Measurements from ENCODE around the gene STMN1. TPM values are rescaled to one million over a fixed set of nuclear protein-coding genes. Genes with fewer than 3 reads are reported as not detected.

Gene STMN1
- total RNA-seq, 2 experiments from 2014 or later, result 487 to 493 TPM

GRCh38 chr1:25899792-25900191 is 6.4 kb downstream of the STMN1 start:
- intact Hi-C loops (cut with micrococcal nuclease), result no loop called here
- H3K9me3 Mint-ChIP-seq, result no peaks in the 10 kb centered on the region
- no peak for DNase-seq
- peaks cover 61% of the 10 kb centered on the region for H3K36me3 Mint-ChIP-seq (ENCODE audit: low read depth)
- no peaks in the 10 kb centered on the region for H3K27me3 Mint-ChIP-seq
- POLR2A ChIA-PET, result interaction anchor here (1.1 to 15.7 kb wide), 3 partner anchors 98 to 227 kb away, joined by 3 to 160 read pairs (median 4); partner anchors contain the start of gene PAFAH2
- H3K4me3 Mint-ChIP-seq, result no peak overlapping the region
- no peak for ATAC-seq
- TF ChIP-seq, protein P1, sequence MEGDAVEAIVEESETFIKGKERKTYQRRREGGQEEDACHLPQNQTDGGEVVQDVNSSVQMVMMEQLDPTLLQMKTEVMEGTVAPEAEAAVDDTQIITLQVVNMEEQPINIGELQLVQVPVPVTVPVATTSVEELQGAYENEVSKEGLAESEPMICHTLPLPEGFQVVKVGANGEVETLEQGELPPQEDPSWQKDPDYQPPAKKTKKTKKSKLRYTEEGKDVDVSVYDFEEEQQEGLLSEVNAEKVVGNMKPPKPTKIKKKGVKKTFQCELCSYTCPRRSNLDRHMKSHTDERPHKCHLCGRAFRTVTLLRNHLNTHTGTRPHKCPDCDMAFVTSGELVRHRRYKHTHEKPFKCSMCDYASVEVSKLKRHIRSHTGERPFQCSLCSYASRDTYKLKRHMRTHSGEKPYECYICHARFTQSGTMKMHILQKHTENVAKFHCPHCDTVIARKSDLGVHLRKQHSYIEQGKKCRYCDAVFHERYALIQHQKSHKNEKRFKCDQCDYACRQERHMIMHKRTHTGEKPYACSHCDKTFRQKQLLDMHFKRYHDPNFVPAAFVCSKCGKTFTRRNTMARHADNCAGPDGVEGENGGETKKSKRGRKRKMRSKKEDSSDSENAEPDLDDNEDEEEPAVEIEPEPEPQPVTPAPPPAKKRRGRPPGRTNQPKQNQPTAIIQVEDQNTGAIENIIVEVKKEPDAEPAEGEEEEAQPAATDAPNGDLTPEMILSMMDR (IDR thresholded peaks at IDR 0.05), result no peak
- CTCF ChIA-PET, result interaction anchor here (1.4 to 20.0 kb wide), 2 partner anchors 16 to 100 kb away, joined by 5 to 417 read pairs; partner anchors contain the start of gene PAFAH2
- no peak overlapping the region for H3K27ac Mint-ChIP-seq
- H3K4me1 Mint-ChIP-seq (ENCODE audit: low read depth), result peaks cover 41% of the 10 kb centered on the region

- POLR2A ChIA-PET, result interaction anchor here (0.6 to 15.7 kb wide), 14 partner anchors 10 to 228 kb away, joined by 3 to 160 read pairs (median 3); partner anchors contain the start of gene PAFAH2
- ATAC-seq, result no peak
- Mint-ChIP-seq H3K4me3 (no peak overlapping the region), H3K9me3 (no peaks in the 10 kb centered on the region), H3K27me3 (no peaks in the 10 kb centered on the region), H3K36me3 (ENCODE audit: low read depth) (peaks cover 49% of the 10 kb centered on the region), H3K27ac (no peak overlapping the region), H3K4me1 (ENCODE audit: low read depth) (peaks cover 30% of the 10 kb centered on the region)
- CTCF ChIA-PET, result interaction anchor here (1.5 to 20.0 kb wide), 2 partner anchors 101 to 112 kb away, joined by 3 to 417 read pairs; partner anchors contain the start of gene PAFAH2
- intact Hi-C loops (cut with micrococcal nuclease), result no loop called here
- TF ChIP-seq, protein P1 (IDR thresholded peaks at IDR 0.05), result no peak
- DNase-seq, result no peak
Measured at GRCh38 chr1:25898223-25899015, 7.8 kb downstream of the STMN1 start.

DNA sequence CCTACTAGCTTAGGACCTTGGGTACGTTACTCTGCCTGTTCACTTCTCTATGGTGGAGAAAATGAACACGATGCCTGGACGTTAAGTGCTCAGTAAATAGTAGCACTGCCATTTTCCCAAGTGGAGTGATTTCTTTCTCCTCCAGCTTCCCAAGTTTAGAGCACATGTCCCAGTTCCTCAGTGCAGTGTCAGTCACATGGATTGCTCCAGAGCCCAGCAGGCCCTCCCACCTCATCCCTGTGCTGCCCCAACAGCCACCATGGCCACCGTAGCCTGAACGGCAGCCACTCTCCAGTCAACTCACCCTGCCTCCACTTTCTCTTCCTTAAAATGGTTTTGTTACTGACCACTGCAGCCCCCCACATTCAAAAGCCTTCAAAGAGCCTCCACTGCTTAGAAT is 8.5 kb downstream of the STMN1 start:
- CTCF ChIA-PET, result interaction anchor here (1.2 to 20.0 kb wide), 5 partner anchors 17 to 112 kb away, joined by 3 to 417 read pairs (median 18); partner anchors contain the start of gene PAFAH2
- H3K27ac Mint-ChIP-seq, result no peak overlapping the region
- H3K9me3 Mint-ChIP-seq, result no peaks in the 10 kb centered on the region
- TF ChIP-seq, protein P1 (IDR thresholded peaks at IDR 0.05), result no peak
- POLR2A ChIA-PET, result interaction anchor here (0.6 to 15.7 kb wide), 10 partner anchors 8 to 194 kb away, joined by 3 to 160 read pairs (median 3); partner anchors contain the start of genes PAFAH2 and STMN1
- peaks cover 44% of the 10 kb centered on the region for H3K36me3 Mint-ChIP-seq (ENCODE audit: low read depth)
- H3K27me3 Mint-ChIP-seq, result no peaks in the 10 kb centered on the region
- DNase-seq (no peak), ATAC-seq (no peak)
- intact Hi-C loops (cut with micrococcal nuclease), result no loop called here
- H3K4me3 Mint-ChIP-seq, result no peak overlapping the region
- H3K4me1 Mint-ChIP-seq (ENCODE audit: low read depth), result peaks cover 25% of the 10 kb centered on the region

DNA sequence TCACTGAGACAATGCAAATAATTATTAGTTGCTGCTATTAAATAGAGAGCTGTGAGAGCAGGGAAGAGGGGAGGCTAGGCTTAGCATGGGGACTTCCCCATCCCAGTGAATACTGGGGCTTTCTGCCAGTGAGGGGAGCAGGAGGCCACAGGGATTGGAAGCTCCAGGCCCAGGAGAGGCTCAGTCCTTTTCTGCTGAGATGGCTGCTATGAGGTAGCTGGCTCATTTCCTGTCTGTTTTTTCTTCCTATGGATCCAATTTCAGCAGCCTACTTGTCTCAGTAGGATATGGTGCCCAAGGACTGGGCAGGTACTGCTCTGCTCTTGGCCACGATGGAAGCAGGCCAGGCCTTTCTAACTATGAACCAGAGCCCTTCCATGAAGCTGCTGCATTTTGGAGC is 10.0 kb downstream of the STMN1 start:
- POLR2A ChIA-PET, result interaction anchor here (0.9 to 15.7 kb wide), 10 partner anchors 9 to 126 kb away, joined by 3 to 160 read pairs (median 4); partner anchors contain the start of genes PAFAH2, PAQR7 and STMN1
- DNase-seq (no peak), ATAC-seq (no peak)
- H3K36me3 Mint-ChIP-seq (ENCODE audit: low read depth), result peaks cover 31% of the 10 kb centered on the region
- H3K27me3 Mint-ChIP-seq, result no peaks in the 10 kb centered on the region
- H3K9me3 Mint-ChIP-seq, result no peaks in the 10 kb centered on the region
- no peak overlapping the region for H3K27ac Mint-ChIP-seq
- TF ChIP-seq, protein P1 (IDR thresholded peaks at IDR 0.05), result no peak
- H3K4me3 Mint-ChIP-seq, result no peak overlapping the region
- peaks cover 24% of the 10 kb centered on the region for H3K4me1 Mint-ChIP-seq (ENCODE audit: low read depth)
- CTCF ChIA-PET, result interaction anchor here (0.8 to 20.0 kb wide), 37 partner anchors 10 to 466 kb away, joined by 3 to 417 read pairs (median 6); partner anchors contain the start of genes EXTL1, PAFAH2, PAQR7 and STMN1
- intact Hi-C loops (cut with micrococcal nuclease), result no loop called here

Data from activated CD8-positive, alpha-beta T cell treated with anti-CD3 and anti-CD28 coated beads for 36 hours (primary cell).